ENCODE results near the gene HOXA6.

DNA sequence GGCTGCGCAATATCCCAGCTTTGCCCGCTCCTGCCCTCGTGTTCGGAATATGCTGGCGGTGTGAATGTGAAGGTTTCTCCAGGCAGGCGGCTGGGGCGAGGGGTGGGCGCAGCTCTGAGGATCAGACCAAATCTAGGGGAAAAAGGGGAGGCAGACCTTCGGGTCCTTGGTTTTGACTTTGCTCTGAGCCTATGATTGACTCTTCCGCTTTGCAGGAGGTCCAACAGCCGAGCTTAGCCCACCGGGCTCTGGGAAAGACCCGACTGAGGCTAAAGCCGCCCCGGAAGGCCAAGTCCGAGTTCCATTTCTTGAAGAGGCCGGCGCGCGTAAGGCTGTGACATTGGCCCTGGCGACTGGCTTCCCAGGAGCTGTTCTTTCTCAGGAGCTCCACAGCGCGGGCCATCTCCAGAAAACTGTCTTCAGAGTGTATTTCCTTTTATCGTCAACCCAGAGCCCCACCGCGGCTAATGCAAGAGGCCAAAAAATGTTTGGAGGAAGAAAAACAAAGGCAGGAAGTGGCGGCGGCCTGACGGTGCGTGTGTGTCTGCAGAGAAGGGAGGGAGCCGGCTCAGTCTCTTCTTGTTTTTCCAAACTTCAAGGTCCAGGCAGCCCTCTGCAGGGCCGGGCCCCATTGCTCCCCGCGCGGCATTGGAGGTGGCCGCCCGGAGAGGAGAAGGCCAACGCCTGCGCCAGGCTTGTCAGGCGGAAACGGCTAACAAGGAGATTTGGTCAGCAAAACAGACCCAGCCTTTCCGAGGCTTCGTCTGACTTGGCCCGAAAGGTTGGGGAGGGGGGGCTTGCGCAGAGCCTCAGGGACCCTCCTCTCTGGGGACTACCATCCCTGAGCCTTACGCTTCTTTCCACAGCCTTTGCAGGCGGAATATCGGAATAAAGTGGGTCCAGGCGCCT lies 41.1 kb upstream of the HOXA6 start:
- no peak for TF ChIP-seq FOXK1 (CRISPR knock-in tag; IDR thresholded peaks at IDR 0.05)
- TF ChIP-seq, protein P1, sequence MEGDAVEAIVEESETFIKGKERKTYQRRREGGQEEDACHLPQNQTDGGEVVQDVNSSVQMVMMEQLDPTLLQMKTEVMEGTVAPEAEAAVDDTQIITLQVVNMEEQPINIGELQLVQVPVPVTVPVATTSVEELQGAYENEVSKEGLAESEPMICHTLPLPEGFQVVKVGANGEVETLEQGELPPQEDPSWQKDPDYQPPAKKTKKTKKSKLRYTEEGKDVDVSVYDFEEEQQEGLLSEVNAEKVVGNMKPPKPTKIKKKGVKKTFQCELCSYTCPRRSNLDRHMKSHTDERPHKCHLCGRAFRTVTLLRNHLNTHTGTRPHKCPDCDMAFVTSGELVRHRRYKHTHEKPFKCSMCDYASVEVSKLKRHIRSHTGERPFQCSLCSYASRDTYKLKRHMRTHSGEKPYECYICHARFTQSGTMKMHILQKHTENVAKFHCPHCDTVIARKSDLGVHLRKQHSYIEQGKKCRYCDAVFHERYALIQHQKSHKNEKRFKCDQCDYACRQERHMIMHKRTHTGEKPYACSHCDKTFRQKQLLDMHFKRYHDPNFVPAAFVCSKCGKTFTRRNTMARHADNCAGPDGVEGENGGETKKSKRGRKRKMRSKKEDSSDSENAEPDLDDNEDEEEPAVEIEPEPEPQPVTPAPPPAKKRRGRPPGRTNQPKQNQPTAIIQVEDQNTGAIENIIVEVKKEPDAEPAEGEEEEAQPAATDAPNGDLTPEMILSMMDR (IDR thresholded peaks at IDR 0.05) = no peak
- TF ChIP-seq, protein P2, sequence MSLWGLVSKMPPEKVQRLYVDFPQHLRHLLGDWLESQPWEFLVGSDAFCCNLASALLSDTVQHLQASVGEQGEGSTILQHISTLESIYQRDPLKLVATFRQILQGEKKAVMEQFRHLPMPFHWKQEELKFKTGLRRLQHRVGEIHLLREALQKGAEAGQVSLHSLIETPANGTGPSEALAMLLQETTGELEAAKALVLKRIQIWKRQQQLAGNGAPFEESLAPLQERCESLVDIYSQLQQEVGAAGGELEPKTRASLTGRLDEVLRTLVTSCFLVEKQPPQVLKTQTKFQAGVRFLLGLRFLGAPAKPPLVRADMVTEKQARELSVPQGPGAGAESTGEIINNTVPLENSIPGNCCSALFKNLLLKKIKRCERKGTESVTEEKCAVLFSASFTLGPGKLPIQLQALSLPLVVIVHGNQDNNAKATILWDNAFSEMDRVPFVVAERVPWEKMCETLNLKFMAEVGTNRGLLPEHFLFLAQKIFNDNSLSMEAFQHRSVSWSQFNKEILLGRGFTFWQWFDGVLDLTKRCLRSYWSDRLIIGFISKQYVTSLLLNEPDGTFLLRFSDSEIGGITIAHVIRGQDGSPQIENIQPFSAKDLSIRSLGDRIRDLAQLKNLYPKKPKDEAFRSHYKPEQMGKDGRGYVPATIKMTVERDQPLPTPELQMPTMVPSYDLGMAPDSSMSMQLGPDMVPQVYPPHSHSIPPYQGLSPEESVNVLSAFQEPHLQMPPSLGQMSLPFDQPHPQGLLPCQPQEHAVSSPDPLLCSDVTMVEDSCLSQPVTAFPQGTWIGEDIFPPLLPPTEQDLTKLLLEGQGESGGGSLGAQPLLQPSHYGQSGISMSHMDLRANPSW (CRISPR knock-in tag; conservative IDR thresholded peaks at IDR 0.05; ENCODE audit: low read depth) = no peak
- TF ChIP-seq, protein P3, sequence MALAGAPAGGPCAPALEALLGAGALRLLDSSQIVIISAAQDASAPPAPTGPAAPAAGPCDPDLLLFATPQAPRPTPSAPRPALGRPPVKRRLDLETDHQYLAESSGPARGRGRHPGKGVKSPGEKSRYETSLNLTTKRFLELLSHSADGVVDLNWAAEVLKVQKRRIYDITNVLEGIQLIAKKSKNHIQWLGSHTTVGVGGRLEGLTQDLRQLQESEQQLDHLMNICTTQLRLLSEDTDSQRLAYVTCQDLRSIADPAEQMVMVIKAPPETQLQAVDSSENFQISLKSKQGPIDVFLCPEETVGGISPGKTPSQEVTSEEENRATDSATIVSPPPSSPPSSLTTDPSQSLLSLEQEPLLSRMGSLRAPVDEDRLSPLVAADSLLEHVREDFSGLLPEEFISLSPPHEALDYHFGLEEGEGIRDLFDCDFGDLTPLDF (CRISPR knock-in tag; IDR thresholded peaks at IDR 0.05) = no peak
- no peak for TF ChIP-seq NR2C2 (CRISPR knock-in tag; IDR thresholded peaks at IDR 0.05)
